Osteocyte (in vitro differentiated cells): Measurements from ENCODE around the gene ZBED5. TPM values are rescaled to one million over a fixed set of nuclear protein-coding genes. Genes with fewer than 3 reads are reported as not detected.
"Not testable (repeated sequence)": the region's sequence is repeated elsewhere in the genome, so short reads cannot be mapped to it uniquely, and the experiment has no call there.

Experiments used
- DNase-seq: peaks from one replicate; pipeline ENCODE4 v3.0.0; 2021; ENCODE audit warnings: mixed read lengths; ENCODE audit not compliant: unreplicated experiment; ENCODE audit errors: extremely low spot score
- H3K27ac Mint-ChIP-seq: one replicate; pipeline ENCODE4 v1.8.0; 2021; ENCODE audit warnings: mild to moderate bottlenecking, mixed read lengths; ENCODE audit not compliant: unreplicated experiment
- H3K27me3 Mint-ChIP-seq: one replicate; pipeline ENCODE4 v1.8.0; 2021; ENCODE audit warnings: mixed read lengths; ENCODE audit not compliant: unreplicated experiment
- H3K36me3 Mint-ChIP-seq: one replicate; pipeline ENCODE4 v1.8.0; 2021; ENCODE audit warnings: mixed read lengths; ENCODE audit not compliant: unreplicated experiment
- H3K4me1 Mint-ChIP-seq: one replicate; pipeline ENCODE4 v1.8.0; 2021; ENCODE audit warnings: mixed read lengths; ENCODE audit not compliant: unreplicated experiment
- H3K4me3 Mint-ChIP-seq: one replicate; pipeline ENCODE4 v1.8.0; 2021; ENCODE audit warnings: mild to moderate bottlenecking, moderate library complexity, mixed read lengths; ENCODE audit not compliant: unreplicated experiment
- H3K9me3 Mint-ChIP-seq: one replicate; pipeline ENCODE4 v1.8.0; 2021; ENCODE audit warnings: mixed read lengths; ENCODE audit not compliant: unreplicated experiment
- total RNA-seq: library from RNA; stranded (reverse); gene quantifications from 2 replicates; pipeline ENCODE4 v1.2.1, GENCODE V29; 2021
- TF ChIP-seq, protein P1 (sequence below): fragments of 200-600 bp; sonication (generic); IDR thresholded peaks from 2 replicates; pipeline ENCODE4 v1.5.0; 2021; ENCODE audit warnings: antibody characterized with exemption, mild to moderate bottlenecking, moderate library complexity

Gene ZBED5
- total RNA-seq, 1 donor from 2014 or later: 48.6 TPM

DNA sequence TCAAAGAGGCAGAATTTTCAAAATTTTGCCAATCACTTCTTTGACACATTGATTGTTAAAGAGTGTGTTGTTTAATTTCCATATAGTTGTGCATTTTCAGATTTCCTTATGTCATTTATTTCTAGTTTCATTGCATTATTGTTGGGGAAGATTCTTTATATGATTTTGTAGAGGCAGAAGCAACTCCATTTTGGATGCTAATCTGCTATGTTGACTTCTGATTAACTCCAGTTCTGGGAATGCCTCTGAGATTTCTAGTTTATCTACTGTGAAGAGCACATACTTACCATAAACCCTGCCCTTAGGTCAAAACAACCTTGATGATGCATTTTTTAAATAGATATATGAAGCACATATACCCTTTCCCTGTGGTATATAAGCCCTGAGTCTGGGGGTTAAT is 29.5 kb upstream of the ZBED5 start:
- H3K4me1 Mint-ChIP-seq: peaks cover 16% of the 10 kb centered on the region
- peaks cover 12% of the 10 kb centered on the region for H3K36me3 Mint-ChIP-seq
- H3K27me3 Mint-ChIP-seq: no peaks in the 10 kb centered on the region
- no peak for DNase-seq
- no peak overlapping the region for H3K27ac Mint-ChIP-seq
- TF ChIP-seq, protein P1, sequence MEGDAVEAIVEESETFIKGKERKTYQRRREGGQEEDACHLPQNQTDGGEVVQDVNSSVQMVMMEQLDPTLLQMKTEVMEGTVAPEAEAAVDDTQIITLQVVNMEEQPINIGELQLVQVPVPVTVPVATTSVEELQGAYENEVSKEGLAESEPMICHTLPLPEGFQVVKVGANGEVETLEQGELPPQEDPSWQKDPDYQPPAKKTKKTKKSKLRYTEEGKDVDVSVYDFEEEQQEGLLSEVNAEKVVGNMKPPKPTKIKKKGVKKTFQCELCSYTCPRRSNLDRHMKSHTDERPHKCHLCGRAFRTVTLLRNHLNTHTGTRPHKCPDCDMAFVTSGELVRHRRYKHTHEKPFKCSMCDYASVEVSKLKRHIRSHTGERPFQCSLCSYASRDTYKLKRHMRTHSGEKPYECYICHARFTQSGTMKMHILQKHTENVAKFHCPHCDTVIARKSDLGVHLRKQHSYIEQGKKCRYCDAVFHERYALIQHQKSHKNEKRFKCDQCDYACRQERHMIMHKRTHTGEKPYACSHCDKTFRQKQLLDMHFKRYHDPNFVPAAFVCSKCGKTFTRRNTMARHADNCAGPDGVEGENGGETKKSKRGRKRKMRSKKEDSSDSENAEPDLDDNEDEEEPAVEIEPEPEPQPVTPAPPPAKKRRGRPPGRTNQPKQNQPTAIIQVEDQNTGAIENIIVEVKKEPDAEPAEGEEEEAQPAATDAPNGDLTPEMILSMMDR: no peak
- H3K9me3 Mint-ChIP-seq: peaks cover 14% of the 10 kb centered on the region
- H3K4me3 Mint-ChIP-seq: no peak overlapping the region

DNA sequence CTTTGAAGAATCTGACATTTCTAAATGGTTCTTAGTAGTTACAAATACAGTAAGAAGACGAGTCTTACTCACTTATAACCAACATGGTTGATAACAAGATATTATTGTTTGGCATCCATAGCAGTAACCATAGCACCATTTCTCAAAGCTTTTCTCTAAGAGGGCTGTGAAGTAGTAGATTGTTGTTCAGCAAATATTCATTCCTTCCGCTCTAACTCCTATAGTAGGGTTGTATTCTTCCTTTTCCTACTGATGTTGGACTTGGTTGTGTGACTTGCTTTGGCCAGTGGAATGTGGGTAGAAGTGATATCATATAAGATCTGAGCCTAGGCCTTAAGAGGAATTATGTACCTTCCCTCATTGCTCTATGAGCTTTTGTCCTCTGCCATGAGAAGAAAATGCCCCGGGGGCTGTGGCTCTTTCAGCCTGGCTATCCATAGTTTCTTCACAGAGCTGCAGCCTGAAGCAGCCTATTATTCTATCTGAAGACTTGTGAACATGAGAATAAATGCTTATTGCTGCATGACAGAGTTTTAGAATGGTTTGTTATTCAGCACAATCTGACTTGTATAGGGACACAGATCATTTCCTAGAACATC is 28.9 kb upstream of the ZBED5 start:
- peaks cover 12% of the 10 kb centered on the region for H3K36me3 Mint-ChIP-seq
- H3K27ac Mint-ChIP-seq: no peak overlapping the region
- peaks cover 16% of the 10 kb centered on the region for H3K4me1 Mint-ChIP-seq
- peaks cover 14% of the 10 kb centered on the region for H3K9me3 Mint-ChIP-seq
- no peak overlapping the region for H3K4me3 Mint-ChIP-seq
- no peak for DNase-seq
- H3K27me3 Mint-ChIP-seq: no peaks in the 10 kb centered on the region
- TF ChIP-seq, protein P1: no peak

DNA sequence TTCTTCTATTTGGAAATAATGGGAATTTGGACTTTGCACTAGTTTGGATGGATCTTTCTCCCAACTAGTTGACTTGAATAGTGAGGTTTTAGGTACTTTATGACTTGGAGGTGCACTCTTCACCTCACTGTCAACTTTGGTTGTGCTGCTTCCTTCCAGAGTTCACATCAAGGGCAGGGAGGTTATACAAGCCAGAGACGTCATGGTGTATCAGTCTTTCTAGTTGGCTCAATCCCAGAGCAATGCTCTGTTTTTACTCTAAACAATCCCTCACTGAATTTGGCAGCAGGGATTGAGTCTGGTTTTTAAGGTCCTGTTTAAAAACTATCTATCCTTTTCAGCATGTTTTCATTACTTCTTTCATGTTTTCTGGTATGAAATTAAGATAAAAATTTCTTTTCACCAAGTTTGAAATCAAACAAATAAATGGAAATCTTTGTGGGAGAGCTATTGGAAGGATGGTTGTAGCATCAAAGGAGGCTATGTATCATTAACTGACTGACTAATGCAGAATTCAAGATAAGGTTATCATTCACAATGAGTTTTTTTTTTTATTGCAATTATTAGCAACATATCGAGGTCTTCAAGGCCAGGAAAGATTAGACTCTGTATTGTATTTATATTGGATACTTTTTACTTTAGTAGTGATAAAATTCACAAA is 28.0 kb upstream of the ZBED5 start:
- Mint-ChIP-seq H3K27ac (peak overlapping the region; percentile 56), H3K9me3 (peaks cover 14% of the 10 kb centered on the region), H3K4me1 (peaks cover 14% of the 10 kb centered on the region), H3K27me3 (no peaks in the 10 kb centered on the region), H3K36me3 (peaks cover 12% of the 10 kb centered on the region), H3K4me3 (no peak overlapping the region)
- no peak for DNase-seq
- TF ChIP-seq, protein P1: no peak

DNA sequence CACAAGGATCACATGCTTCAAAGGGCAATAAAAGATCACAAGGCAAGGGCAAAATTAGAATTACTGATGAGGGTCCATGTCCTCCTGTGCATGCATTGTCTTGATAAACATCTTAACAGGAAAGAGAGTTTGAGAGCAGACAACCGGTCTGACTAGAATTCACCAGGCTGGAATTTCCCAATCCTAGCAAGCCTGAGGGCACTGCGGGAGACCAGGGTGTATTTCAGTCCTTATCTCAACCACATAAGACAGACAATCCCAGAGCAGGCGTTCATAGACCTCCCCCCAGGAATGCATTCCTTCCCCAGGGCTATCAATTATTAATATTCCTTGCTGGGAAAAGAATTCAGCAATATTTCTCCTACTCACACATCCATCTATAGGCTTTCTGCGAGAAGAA is 26.4 kb upstream of the ZBED5 start:
- not testable (repeated sequence) for H3K27ac Mint-ChIP-seq, DNase-seq, H3K36me3 Mint-ChIP-seq, H3K9me3 Mint-ChIP-seq, H3K27me3 Mint-ChIP-seq, H3K4me3 Mint-ChIP-seq
- peaks cover 14% of the 10 kb centered on the region for H3K4me1 Mint-ChIP-seq

DNA sequence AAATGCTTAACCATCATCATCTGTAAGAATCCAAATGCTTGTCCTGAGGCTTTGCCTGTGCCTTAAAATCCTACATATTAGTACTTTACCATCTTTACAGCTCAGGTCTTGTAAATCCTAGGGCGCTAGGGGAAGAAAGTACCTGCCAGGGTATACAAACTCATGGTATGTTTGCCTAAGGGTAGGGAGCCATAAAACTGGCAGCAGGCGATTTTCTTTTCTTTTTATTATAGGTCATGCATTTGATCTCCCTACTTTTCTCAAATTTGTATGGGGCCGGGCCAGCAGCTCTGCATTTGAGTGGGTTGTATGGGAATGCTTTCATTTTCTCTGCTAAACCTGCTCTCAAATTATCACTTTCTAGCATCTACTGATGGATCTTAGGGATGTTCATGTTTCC is 24.0 kb upstream of the ZBED5 start:
- H3K4me3 Mint-ChIP-seq: no peak overlapping the region
- H3K27ac Mint-ChIP-seq: no peak overlapping the region
- peaks cover 5% of the 10 kb centered on the region for H3K9me3 Mint-ChIP-seq
- peaks cover 27% of the 10 kb centered on the region for H3K4me1 Mint-ChIP-seq
- peaks cover 7% of the 10 kb centered on the region for H3K36me3 Mint-ChIP-seq
- no peak for DNase-seq
- TF ChIP-seq, protein P1: no peak
- no peaks in the 10 kb centered on the region for H3K27me3 Mint-ChIP-seq
